Stomach (tissue), 4 donors: Measurements from ENCODE around the gene NUDT4.

Experiments
- EP300 ChIP-seq: sonication (generic); formaldehyde crosslinking; IDR thresholded peaks from one replicate; pipeline ENCODE4 v1.6.1; 2017; ENCODE audit warnings: antibody characterized with exemption
- POLR2A ChIP-seq, 4 donors: fragments of 450-650 bp; IDR thresholded peaks; one replicate each; pipeline ENCODE4 v1.6.1; 2016; ENCODE audit warnings: antibody characterized with exemption in 4 of 4, control low read depth in 2 of 4, mild to moderate bottlenecking in 1 of 4, moderate library complexity in 1 of 4
- TF ChIP-seq, protein P1 (sequence below), 7 experiments: fragments of 450-650 bp in 4 of 7; fragments of 200-600 bp in 3 of 7; sonication (generic) in 3 of 7; IDR thresholded peaks; one replicate each; pipeline ENCODE4 v1.5.1; 2016 to 2019; ENCODE audit warnings: antibody characterized with exemption in 7 of 7, control low read depth in 2 of 7, mild to moderate bottlenecking in 1 of 7

DNA sequence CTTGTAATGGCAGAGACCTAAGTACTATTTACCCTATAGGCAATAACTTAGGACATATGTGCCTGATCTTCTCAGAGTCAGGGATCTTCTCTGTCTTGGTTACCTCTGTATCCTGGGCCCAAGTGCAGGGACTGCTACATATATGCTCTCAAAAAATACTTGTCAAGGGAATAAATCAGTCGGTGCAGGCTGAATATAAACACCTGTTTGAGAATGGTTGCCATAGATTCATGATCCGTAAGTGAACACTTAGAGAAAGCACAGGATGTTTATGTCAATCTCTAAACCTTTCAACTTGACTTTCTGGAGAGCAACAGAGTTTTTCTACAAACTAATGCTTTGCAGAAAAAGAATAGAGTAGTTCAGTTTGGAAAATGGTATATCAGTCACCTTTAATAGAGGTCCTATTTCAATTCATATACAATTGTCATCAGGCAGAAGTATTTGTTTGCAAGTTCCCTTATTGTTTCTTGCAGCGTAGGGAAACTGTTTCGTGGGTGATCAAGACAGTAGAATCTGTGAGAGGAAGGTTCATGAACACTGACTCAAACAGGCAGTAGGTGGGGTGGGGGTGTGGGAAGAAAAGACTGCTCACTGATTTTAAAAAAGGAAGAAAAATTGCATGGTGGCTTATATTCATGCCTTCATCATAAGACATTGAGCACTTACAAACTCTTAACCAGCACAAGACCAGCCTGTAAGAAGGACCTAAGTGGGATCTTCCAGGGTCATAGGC is 70.0 kb downstream of the NUDT4 start:
- TF ChIP-seq, protein P1, sequence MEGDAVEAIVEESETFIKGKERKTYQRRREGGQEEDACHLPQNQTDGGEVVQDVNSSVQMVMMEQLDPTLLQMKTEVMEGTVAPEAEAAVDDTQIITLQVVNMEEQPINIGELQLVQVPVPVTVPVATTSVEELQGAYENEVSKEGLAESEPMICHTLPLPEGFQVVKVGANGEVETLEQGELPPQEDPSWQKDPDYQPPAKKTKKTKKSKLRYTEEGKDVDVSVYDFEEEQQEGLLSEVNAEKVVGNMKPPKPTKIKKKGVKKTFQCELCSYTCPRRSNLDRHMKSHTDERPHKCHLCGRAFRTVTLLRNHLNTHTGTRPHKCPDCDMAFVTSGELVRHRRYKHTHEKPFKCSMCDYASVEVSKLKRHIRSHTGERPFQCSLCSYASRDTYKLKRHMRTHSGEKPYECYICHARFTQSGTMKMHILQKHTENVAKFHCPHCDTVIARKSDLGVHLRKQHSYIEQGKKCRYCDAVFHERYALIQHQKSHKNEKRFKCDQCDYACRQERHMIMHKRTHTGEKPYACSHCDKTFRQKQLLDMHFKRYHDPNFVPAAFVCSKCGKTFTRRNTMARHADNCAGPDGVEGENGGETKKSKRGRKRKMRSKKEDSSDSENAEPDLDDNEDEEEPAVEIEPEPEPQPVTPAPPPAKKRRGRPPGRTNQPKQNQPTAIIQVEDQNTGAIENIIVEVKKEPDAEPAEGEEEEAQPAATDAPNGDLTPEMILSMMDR (IDR thresholded peaks at IDR 0.05), result no peak
- TF ChIP-seq POLR2A (IDR thresholded peaks at IDR 0.05) (no peak), EP300 (no peak)
